Measurements from ENCODE around the gene FAM120AOS.

DNA sequence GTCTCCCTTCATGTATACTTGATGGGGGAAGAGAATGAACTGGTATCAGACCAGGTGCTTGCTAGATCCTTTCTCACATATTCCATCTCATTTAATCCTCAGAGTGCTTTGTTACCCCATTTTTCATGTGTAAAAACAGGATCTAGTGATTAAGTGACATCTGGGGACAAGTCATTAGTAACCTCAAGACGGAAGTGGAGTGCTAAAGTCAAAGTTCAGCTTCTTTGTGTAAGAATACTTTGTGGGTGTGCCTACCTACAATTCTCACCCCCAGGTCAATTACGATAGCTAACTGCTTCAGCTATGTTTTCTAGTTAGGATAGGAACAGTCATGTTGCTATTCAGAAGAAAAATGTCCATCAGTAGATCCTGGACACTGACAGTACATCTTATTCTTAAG lies 3.1 kb upstream of the FAM120AOS start:
- no peak for TF ChIP-seq EZH2 (IDR thresholded peaks at IDR 0.05)
- TF ChIP-seq, protein P1, sequence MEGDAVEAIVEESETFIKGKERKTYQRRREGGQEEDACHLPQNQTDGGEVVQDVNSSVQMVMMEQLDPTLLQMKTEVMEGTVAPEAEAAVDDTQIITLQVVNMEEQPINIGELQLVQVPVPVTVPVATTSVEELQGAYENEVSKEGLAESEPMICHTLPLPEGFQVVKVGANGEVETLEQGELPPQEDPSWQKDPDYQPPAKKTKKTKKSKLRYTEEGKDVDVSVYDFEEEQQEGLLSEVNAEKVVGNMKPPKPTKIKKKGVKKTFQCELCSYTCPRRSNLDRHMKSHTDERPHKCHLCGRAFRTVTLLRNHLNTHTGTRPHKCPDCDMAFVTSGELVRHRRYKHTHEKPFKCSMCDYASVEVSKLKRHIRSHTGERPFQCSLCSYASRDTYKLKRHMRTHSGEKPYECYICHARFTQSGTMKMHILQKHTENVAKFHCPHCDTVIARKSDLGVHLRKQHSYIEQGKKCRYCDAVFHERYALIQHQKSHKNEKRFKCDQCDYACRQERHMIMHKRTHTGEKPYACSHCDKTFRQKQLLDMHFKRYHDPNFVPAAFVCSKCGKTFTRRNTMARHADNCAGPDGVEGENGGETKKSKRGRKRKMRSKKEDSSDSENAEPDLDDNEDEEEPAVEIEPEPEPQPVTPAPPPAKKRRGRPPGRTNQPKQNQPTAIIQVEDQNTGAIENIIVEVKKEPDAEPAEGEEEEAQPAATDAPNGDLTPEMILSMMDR (IDR thresholded peaks at IDR 0.05), result no peak

Measured in neural progenitor cell (in vitro differentiated cells).